ENCODE results near the gene B3GNT8. TPM values are rescaled to one million over a fixed set of nuclear protein-coding genes. Genes with fewer than 3 reads are reported as not detected.

B3GNT8 gene
- total and polyA plus RNA-seq, 9 of the 15 experiments (the other 6 are each of a cell fraction or from before 2014, with no cell fraction given) = 0.11 to 2.9 (median 0.65) TPM; not detected in 2

- no peak for ATAC-seq
These were observed 16.7 kb downstream of the B3GNT8 start for GRCh38 chr19:41410336-41411054.

More at GRCh38 chr19:41410336-41411054, 16.7 kb downstream of the B3GNT8 start:
- no peaks in the 10 kb centered on the region for H3K9me1 ChIP-seq (ENCODE audit: control insufficient read depth, insufficient read depth, low read length)
- intact Hi-C loops (cut with micrococcal nuclease) (no loop called here), in situ Hi-C loops (cut with MboI) (no loop called here)
- TF ChIP-seq POLR2G (IDR thresholded peaks at IDR 0.05; ENCODE audit: low read depth, low read length) (0 out of 2 replicates have a peak, but pooled peaks have one; percentile 23), BRF2 (IDR thresholded peaks at IDR 0.05; ENCODE audit: borderline replicate concordance, insufficient read depth, insufficient read length) (no peak)
- H3K4me3 ChIP-seq = no peak overlapping the region
- DNase-seq (ENCODE audit: extremely low read depth in 1 of 4, low spot score in 3 of 4) = no peak
- ChIA-PET CTCF (ENCODE audit: low intra/inter-chr PET ratio) (no interaction called here), POLR2A (interaction anchor here (1.2 to 1.8 kb wide), 2 partner anchors 12 to 13 kb away, joined by 3 to 6 read pairs; no protein-coding TSS in a partner anchor)
- no peaks in the 10 kb centered on the region for H3K79me2 ChIP-seq (ENCODE audit: control insufficient read depth, insufficient read depth, low read length)
- no peaks in the 10 kb centered on the region for H4K20me1 ChIP-seq (replicated peaks; ENCODE audit: control insufficient read depth, insufficient read depth, low read length)
- H3K9ac ChIP-seq (ENCODE audit: insufficient read depth in 1 of 2, low read depth in 2 of 2, low read length in 2 of 2) = peak overlapping the region in 1 of 2 experiments; percentile 64; a peak in 2 of 4 replicates
- H3K4me1 ChIP-seq (replicated peaks in 1 of 2; ENCODE audit: control insufficient read depth in 2 of 2, insufficient read depth in 2 of 2, low read length in 2 of 2) = peaks cover 7 to 12% of the 10 kb centered on the region in 2 experiments; a peak in 4 of 5 replicates
- H3K4me2 ChIP-seq (ENCODE audit: insufficient read depth, low read length) = no peak overlapping the region
- no TSS peak for BruUV-seq (replicated peaks)
- H3K36me3 ChIP-seq (ENCODE audit: control insufficient read depth, insufficient read depth, low read length) = peaks cover 28% of the 10 kb centered on the region; the same call in 1 of the 3 replicates
- FAIRE-seq = no peak
- 75% methylated on average over 21 of the region's 23 CpGs for WGBS (ENCODE audit: insufficient coverage, low coverage, missing lambda C conversion rate)
- no peaks in the 10 kb centered on the region for H3K27me3 ChIP-seq (ENCODE audit: control insufficient read depth in 2 of 2, insufficient read depth in 2 of 2, low read length in 2 of 2)
- no peak overlapping the region for H2AFZ ChIP-seq (ENCODE audit: low read depth, low read length)
- no peaks in the 10 kb centered on the region for H3K9me3 ChIP-seq (replicated peaks; ENCODE audit: control insufficient read depth, insufficient read depth, low read depth, low read length)
- no peak overlapping the region for H3K27ac ChIP-seq (ENCODE audit: extremely low read depth, low read depth, low read length)

Data from K562 (cell line).